ENCODE results near the gene SMPD3. TPM values are rescaled to one million over a fixed set of nuclear protein-coding genes. Genes with fewer than 3 reads are reported as not detected.
"Not testable (repeated sequence)": the region's sequence is repeated elsewhere in the genome, so short reads cannot be mapped to it uniquely, and the experiment has no call there.

SMPD3 gene
- total RNA-seq (10 to 100 TPM in 1 of 7 donors, 1 to 10 TPM in 5, under 1 TPM in 1; 0.72 to 31.4 (median 3.3) TPM), polyA plus RNA-seq (1 to 10 TPM in 1 of 2 donors, under 1 TPM in 1; 0.40 to 1.6 TPM)
- long read RNA-seq, donor 1, full-length matches to known transcripts, result 3 of 11 reads
- long read RNA-seq, donor 1, partial matches to known transcripts, result 3 of 11 reads
- long read RNA-seq, donor 1, other reads (novel, unspliced or antisense), result 5 of 11 reads
- long read RNA-seq, donor 2, result 0 reads
- long read RNA-seq, donor 3, full-length matches to known transcripts, result 1 of 4 reads
- long read RNA-seq, donor 3, partial matches to known transcripts, result 2 of 4 reads
- long read RNA-seq, donor 3, other reads (novel, unspliced or antisense), result 1 of 4 reads

- Histone ChIP-seq H3K9me3 (no peaks in the 10 kb centered on the region), H3K4me3 (peak within 1 kb of the TSS; percentile 29), H3K27me3 (no peaks in the 10 kb centered on the region), H3K4me1 (ENCODE audit: insufficient read depth) (peaks cover 20% of the 10 kb centered on the region), H3K36me3 (no peaks in the 10 kb centered on the region), H3K27ac (no peak within 1 kb of the TSS)
- intact Hi-C loops (cut with DNase I), result no loop called here
- 1 to 2% (median 1%) methylated on average over 35 to 59 of the region's 59 CpGs for WGBS, 3 donors
- no peak for TF ChIP-seq EP300 (IDR thresholded peaks at IDR 0.05)
- peak in 1 of 3 donors; percentile 9 for TF ChIP-seq CTCF (IDR thresholded peaks at IDR 0.05)
- no peak for TF ChIP-seq POLR2A (IDR thresholded peaks at IDR 0.05)
- peak; percentile 98 to 99 (median 99) for DNase-seq
Observed at GRCh38 chr16:68448360-68448970, at the start of gene SMPD3. TSS of gene SMPD3 (minus strand) at chr16:68448508. CDS start at chr16:68372181, 76,327 bp downstream.

- WGBS, 3 donors, result 52 to 74% (median 62%) methylated on average over 8 of the region's 8 CpGs
- TF ChIP-seq EP300 (IDR thresholded peaks at IDR 0.05) (no peak), CTCF (IDR thresholded peaks at IDR 0.05) (no peak), POLR2A (IDR thresholded peaks at IDR 0.05) (no peak)
- no peaks in the 10 kb centered on the region for H3K27me3 ChIP-seq
Observed at GRCh38 chr16:68496689-68497088, 48.4 kb upstream of the SMPD3 start.

GRCh38 chr16:68494261-68494660 lies 46.0 kb upstream of the SMPD3 start:
- H3K9me3 ChIP-seq; H3K4me3 ChIP-seq; DNase-seq; intact Hi-C loops (cut with DNase I); H3K4me1 ChIP-seq (ENCODE audit: insufficient read depth); H3K27me3 ChIP-seq; H3K36me3 ChIP-seq; H3K27ac ChIP-seq: not testable (repeated sequence)
- 92 to 96% (median 94%) methylated on average over 5 of the region's 5 CpGs for WGBS, 3 donors

More at GRCh38 chr16:68496689-68497088, 48.4 kb upstream of the SMPD3 start:
- no peak overlapping the region for H3K4me3 ChIP-seq
- no peaks in the 10 kb centered on the region for H3K9me3 ChIP-seq
- no peaks in the 10 kb centered on the region for H3K4me1 ChIP-seq (ENCODE audit: insufficient read depth)
- no peak overlapping the region for H3K27ac ChIP-seq
- no peaks in the 10 kb centered on the region for H3K36me3 ChIP-seq
- DNase-seq, result no peak
- intact Hi-C loops (cut with DNase I), result no loop called here

- 90 to 92% (median 90%) methylated on average over 5 of the region's 5 CpGs for WGBS, 3 donors
- Histone ChIP-seq H3K4me3 (no peak overlapping the region), H3K36me3 (no peaks in the 10 kb centered on the region), H3K4me1 (ENCODE audit: insufficient read depth) (no peaks in the 10 kb centered on the region), H3K27ac (no peak overlapping the region), H3K9me3 (no peaks in the 10 kb centered on the region), H3K27me3 (no peaks in the 10 kb centered on the region)
- DNase-seq, result no peak
- intact Hi-C loops (cut with DNase I), result no loop called here
- TF ChIP-seq EP300 (IDR thresholded peaks at IDR 0.05) (no peak), CTCF (IDR thresholded peaks at IDR 0.05) (no peak), POLR2A (IDR thresholded peaks at IDR 0.05) (no peak)
Observed at GRCh38 chr16:68493412-68494070, 45.2 kb upstream of the SMPD3 start.
